ENCODE measurements around the gene MIS18BP1.

The MIS18BP1 gene

DNA sequence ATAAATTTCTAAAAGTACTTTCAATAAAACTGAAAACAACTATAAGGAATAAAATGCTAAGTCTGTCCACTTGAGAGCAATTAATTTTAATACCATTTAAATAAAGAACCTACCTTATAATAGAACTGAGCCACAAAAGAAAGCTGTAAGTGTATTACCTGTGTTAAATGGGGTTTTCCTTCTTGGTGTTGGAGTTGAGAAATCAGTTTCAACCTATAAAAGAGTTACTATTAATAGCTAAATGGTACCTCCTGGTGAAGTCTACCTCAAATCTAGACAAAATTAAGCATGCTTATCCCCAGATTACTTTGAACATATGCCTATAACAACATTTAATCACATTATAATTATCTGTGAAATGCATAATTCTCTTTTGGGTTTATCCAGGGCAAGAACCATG lies 48.8 kb downstream of the MIS18BP1 start:
- Histone ChIP-seq H3K4me1 (ENCODE audit: control insufficient read depth, insufficient read depth, low read length) (no peaks in the 10 kb centered on the region), H3K36me3 (ENCODE audit: control insufficient read depth, insufficient read depth, low read length) (no peaks in the 10 kb centered on the region), H3K4me3 (ENCODE audit: low read length) (no peak overlapping the region), H3K9me3 (ENCODE audit: control insufficient read depth, insufficient read depth, low read length) (no peaks in the 10 kb centered on the region), H3K27me3 (ENCODE audit: control insufficient read depth, insufficient read depth, low read length) (no peaks in the 10 kb centered on the region), H3K27ac (ENCODE audit: low read length) (no peak overlapping the region)
- DNase-seq (ENCODE audit: low read depth, low spot score) = no peak

DNA sequence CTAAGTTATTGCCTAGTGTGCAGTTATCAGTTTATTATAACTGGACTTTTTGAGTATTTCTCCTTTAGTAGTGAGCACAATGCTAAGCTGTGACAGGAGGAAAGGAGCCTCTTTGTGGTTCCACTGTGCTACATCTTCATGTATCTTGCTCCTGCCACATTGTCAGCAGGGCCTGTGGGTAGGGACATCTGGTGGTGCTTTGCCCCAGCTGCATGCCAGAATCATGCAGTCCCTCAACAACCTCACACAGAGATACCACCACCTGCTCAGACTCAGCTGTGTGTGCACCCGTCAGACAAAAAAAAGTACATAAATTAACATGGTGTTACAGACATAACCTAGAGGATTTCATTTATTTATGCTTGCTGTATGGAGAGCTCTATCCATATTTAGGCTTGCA lies 51.1 kb downstream of the MIS18BP1 start:
- WGBS (ENCODE audit: insufficient coverage, insufficient read length) = no CpG with 5 or more reads among the region's 1 CpG
- H3K27me3 ChIP-seq (ENCODE audit: control insufficient read depth, insufficient read depth, low read length) = no peaks in the 10 kb centered on the region
- no peaks in the 10 kb centered on the region for H3K9me3 ChIP-seq (ENCODE audit: control insufficient read depth, insufficient read depth, low read length)
- no peak for DNase-seq (ENCODE audit: low read depth, low spot score)
- no peak overlapping the region for H3K4me3 ChIP-seq (ENCODE audit: low read length)
- H3K27ac ChIP-seq (ENCODE audit: low read length) = no peak overlapping the region
- no peaks in the 10 kb centered on the region for H3K4me1 ChIP-seq (ENCODE audit: control insufficient read depth, insufficient read depth, low read length)
- no peaks in the 10 kb centered on the region for H3K36me3 ChIP-seq (ENCODE audit: control insufficient read depth, insufficient read depth, low read length)

DNA sequence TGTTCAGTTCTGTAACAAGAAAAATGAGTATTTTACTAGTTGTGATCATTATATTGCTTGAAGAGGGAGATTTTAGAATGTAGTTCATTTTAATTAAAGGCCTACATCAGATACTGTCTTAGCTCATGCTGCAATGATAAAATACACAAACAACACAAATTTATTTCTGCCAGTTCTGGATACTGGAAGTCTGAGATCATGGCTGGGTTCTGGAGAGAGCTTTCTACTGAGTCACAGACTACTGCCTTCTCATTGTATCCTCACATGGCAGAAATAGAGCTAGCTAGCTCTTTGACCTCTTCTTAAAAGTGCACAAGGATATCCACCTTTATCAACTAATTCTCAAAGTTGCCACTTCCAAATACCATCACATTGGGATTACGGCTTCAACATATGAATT lies 53.8 kb downstream of the MIS18BP1 start:
- Histone ChIP-seq H3K4me3 (ENCODE audit: low read length) (no peak overlapping the region), H3K9me3 (ENCODE audit: control insufficient read depth, insufficient read depth, low read length) (no peaks in the 10 kb centered on the region), H3K36me3 (ENCODE audit: control insufficient read depth, insufficient read depth, low read length) (no peaks in the 10 kb centered on the region), H3K27me3 (ENCODE audit: control insufficient read depth, insufficient read depth, low read length) (no peaks in the 10 kb centered on the region), H3K27ac (ENCODE audit: low read length) (no peak overlapping the region), H3K4me1 (ENCODE audit: control insufficient read depth, insufficient read depth, low read length) (no peaks in the 10 kb centered on the region)
- DNase-seq (ENCODE audit: low read depth, low spot score) = no peak
- WGBS (ENCODE audit: insufficient coverage, insufficient read length) = no CpG with 5 or more reads among the region's 1 CpG

DNA sequence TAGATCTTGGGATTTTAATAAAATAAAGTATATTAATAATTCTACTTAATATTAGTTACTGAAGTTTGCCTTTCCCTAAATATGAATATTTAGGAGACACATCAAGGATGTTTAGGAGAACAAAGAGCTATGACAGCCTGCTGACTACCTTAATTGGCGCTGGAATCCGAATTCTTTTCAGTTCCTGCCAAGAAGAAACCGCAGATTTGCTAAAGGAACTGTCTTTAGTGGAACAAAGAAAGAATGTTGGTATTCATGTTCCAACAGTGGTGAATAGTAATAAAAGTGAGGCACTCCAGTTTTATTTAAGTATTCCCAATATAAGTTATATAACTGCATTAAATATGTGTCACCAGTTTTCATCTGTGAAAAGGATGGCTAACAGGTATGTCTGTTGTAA lies 54.5 kb downstream of the MIS18BP1 start:
- H3K4me3 ChIP-seq (ENCODE audit: low read length) = no peak overlapping the region
- WGBS (ENCODE audit: insufficient coverage, insufficient read length) = no CpG with 5 or more reads among the region's 3 CpGs
- H3K36me3 ChIP-seq (ENCODE audit: control insufficient read depth, insufficient read depth, low read length) = no peaks in the 10 kb centered on the region
- no peak overlapping the region for H3K27ac ChIP-seq (ENCODE audit: low read length)
- no peaks in the 10 kb centered on the region for H3K27me3 ChIP-seq (ENCODE audit: control insufficient read depth, insufficient read depth, low read length)
- H3K4me1 ChIP-seq (ENCODE audit: control insufficient read depth, insufficient read depth, low read length) = no peaks in the 10 kb centered on the region
- DNase-seq (ENCODE audit: low read depth, low spot score) = no peak
- no peaks in the 10 kb centered on the region for H3K9me3 ChIP-seq (ENCODE audit: control insufficient read depth, insufficient read depth, low read length)

DNA sequence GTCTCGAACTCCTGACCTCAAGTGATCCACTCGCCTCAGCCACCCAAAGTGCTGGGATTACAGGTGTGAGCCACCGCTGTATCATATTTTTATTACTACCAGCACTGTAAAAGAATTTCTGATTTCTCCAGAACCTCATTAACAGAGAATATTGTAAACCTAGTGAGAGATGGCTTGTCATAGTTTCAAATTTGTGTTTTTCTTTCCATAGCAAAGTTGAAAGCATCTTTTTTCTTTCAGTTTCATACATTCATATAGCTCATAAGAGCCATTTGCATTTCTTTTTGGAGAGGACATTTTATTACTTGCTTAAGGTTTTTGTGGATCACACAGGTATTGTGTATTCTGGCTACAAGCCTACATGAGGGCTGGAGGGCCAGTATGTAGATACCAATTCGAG lies 58.0 kb downstream of the MIS18BP1 start:
- Histone ChIP-seq H3K9me3 (ENCODE audit: control insufficient read depth, insufficient read depth, low read length) (no peaks in the 10 kb centered on the region), H3K4me1 (ENCODE audit: control insufficient read depth, insufficient read depth, low read length) (no peaks in the 10 kb centered on the region), H3K27me3 (ENCODE audit: control insufficient read depth, insufficient read depth, low read length) (no peaks in the 10 kb centered on the region), H3K36me3 (ENCODE audit: control insufficient read depth, insufficient read depth, low read length) (no peaks in the 10 kb centered on the region), H3K4me3 (ENCODE audit: low read length) (no peak overlapping the region), H3K27ac (ENCODE audit: low read length) (no peak overlapping the region)
- WGBS (ENCODE audit: insufficient coverage, insufficient read length) = no CpG with 5 or more reads among the region's 4 CpGs
- DNase-seq (ENCODE audit: low read depth, low spot score) = no peak

DNA sequence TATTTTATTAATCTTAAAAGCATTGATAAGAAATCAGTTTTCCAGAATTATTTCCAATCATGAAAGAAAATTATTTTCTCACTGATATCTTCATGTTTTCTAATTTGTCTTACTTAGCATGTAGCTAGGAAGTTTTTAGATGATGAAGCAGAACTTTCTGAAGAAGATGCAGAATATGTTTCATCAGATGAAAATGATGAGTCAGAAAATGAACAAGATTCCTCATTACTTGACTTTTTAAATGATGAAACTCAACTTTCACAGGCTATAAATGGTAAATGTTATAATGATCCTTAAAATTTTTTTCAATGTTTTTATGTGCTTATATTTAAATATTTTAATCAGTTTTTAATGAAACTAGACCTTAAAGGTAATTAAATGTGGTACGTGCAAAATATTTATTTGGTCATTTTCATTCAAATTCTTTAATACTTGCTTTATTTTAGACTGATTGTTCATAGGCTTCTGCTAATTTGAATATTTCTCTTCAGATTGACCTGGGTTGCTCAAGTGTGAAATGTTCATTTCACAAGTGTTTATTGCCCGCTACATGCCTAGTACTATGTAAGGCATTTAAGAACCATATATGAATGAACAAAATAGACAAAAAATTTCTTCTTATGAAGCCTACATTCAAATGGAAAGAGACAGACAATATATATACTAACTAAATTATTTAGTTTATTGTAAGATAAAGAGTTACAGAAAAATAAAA lies 67.7 kb downstream of the MIS18BP1 start:
- H3K27ac ChIP-seq (ENCODE audit: low read length) = no peak overlapping the region
- WGBS (ENCODE audit: insufficient coverage, insufficient read length) = no CpG with 5 or more reads among the region's 2 CpGs
- no peak for DNase-seq (ENCODE audit: low read depth, low spot score)
- H3K27me3 ChIP-seq (ENCODE audit: control insufficient read depth, insufficient read depth, low read length) = no peaks in the 10 kb centered on the region
- no peaks in the 10 kb centered on the region for H3K36me3 ChIP-seq (ENCODE audit: control insufficient read depth, insufficient read depth, low read length)
- no peaks in the 10 kb centered on the region for H3K4me1 ChIP-seq (ENCODE audit: control insufficient read depth, insufficient read depth, low read length)
- H3K4me3 ChIP-seq (ENCODE audit: low read length) = no peak overlapping the region
- no peaks in the 10 kb centered on the region for H3K9me3 ChIP-seq (ENCODE audit: control insufficient read depth, insufficient read depth, low read length)

DNA sequence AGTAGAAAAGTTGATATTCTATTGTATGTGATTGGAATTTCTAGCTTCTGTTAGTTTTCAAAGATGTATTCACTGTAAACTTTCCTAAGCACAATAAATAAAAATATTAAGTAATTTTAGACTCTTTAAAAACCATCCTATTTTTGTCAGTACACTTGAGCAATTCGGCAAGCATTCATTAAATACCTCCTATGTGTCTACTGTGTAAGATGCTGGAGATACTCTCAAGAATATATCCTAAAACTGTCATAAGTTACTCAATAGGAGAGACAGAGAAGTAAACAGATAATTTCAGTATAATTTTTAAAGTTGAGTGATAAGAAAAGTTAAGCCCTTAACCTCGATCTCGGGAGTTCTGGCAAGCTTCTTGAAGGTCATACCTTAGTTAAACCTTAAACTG lies 71.2 kb downstream of the MIS18BP1 start:
- no peaks in the 10 kb centered on the region for H3K36me3 ChIP-seq (ENCODE audit: control insufficient read depth, insufficient read depth, low read length)
- no CpG with 5 or more reads among the region's 3 CpGs for WGBS (ENCODE audit: insufficient coverage, insufficient read length)

DNA sequence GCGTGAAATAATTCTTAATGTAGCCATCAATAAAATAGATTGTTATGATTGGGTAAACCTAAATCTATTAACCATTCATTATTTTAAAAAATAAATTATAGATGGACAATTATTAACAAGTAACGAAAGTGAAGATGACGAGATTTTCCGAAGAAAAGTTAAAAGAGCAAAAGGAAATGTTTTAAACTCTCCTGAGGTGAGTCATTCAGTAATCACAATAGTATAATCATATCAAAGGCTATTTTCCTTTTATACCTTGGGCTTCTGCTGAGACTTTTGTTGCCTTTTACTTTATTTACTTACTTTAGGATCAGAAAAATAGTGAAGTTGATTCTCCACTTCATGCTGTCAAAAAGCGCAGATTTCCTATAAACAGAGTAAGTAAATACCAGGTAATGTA lies 71.7 kb downstream of the MIS18BP1 start:
- H3K4me1 ChIP-seq (ENCODE audit: control insufficient read depth, insufficient read depth, low read length) = no peaks in the 10 kb centered on the region
- H3K27me3 ChIP-seq (ENCODE audit: control insufficient read depth, insufficient read depth, low read length) = no peaks in the 10 kb centered on the region
- WGBS (ENCODE audit: insufficient coverage, insufficient read length) = no CpG with 5 or more reads among the region's 5 CpGs
- H3K4me3 ChIP-seq (ENCODE audit: low read length) = no peak overlapping the region
- H3K36me3 ChIP-seq (ENCODE audit: control insufficient read depth, insufficient read depth, low read length) = no peaks in the 10 kb centered on the region
- no peak overlapping the region for H3K27ac ChIP-seq (ENCODE audit: low read length)
- no peaks in the 10 kb centered on the region for H3K9me3 ChIP-seq (ENCODE audit: control insufficient read depth, insufficient read depth, low read length)
- DNase-seq (ENCODE audit: low read depth, low spot score) = no peak

More for the DNA sequence above, 71.2 kb downstream of the MIS18BP1 start:
- Histone ChIP-seq H3K9me3 (ENCODE audit: control insufficient read depth, insufficient read depth, low read length) (no peaks in the 10 kb centered on the region), H3K4me1 (ENCODE audit: control insufficient read depth, insufficient read depth, low read length) (no peaks in the 10 kb centered on the region), H3K4me3 (ENCODE audit: low read length) (no peak overlapping the region), H3K27me3 (ENCODE audit: control insufficient read depth, insufficient read depth, low read length) (no peaks in the 10 kb centered on the region), H3K27ac (ENCODE audit: low read length) (no peak overlapping the region)
- DNase-seq (ENCODE audit: low read depth, low spot score) = no peak

DNA sequence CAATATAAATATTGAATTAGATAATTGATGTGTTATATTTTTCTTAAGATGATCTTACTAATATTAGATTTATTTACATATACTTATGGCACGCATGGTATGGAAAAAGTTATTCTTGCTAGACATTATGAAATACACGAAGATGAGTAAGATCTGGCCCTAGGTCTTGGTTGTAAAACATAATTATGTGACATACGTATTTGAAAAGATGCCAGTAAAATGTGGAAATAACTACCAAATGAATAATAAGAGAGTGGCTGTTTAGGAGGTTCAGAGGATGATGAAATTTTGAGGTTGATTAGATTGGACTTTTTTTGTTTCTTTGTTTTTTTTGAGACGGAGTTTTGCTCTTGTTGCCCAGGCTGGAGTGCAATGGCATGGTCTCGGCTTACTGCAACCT lies 75.9 kb downstream of the MIS18BP1 start:
- DNase-seq (ENCODE audit: low read depth, low spot score) = no peak
- Histone ChIP-seq H3K4me1 (ENCODE audit: control insufficient read depth, insufficient read depth, low read length) (no peaks in the 10 kb centered on the region), H3K36me3 (ENCODE audit: control insufficient read depth, insufficient read depth, low read length) (no peaks in the 10 kb centered on the region), H3K9me3 (ENCODE audit: control insufficient read depth, insufficient read depth, low read length) (no peaks in the 10 kb centered on the region), H3K27ac (ENCODE audit: low read length) (no peak overlapping the region), H3K27me3 (ENCODE audit: control insufficient read depth, insufficient read depth, low read length) (no peaks in the 10 kb centered on the region), H3K4me3 (ENCODE audit: low read length) (no peak overlapping the region)
- no CpG with 5 or more reads among the region's 5 CpGs for WGBS (ENCODE audit: insufficient coverage, insufficient read length)

DNA sequence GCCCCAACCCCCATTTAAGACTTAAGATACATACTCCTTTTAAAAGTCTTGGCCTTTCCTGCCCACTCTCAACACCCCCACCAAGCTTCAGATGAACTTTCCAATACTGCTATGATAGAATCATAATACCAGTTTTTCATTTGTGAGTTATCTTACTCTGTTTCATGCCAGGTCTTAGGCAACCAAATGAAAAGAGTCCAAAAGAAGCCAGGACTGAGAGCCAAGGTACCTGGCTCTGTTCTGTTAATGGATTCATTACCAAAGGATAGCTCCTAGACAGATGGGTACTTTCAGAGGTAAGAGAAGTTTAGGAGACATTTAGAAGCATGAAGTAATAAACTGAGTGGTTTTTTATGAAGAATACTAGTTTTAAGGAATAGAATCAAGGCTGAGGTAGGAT lies 83.1 kb downstream of the MIS18BP1 start:
- Histone ChIP-seq H3K27me3 (ENCODE audit: control insufficient read depth, insufficient read depth, low read length) (no peaks in the 10 kb centered on the region), H3K9me3 (ENCODE audit: control insufficient read depth, insufficient read depth, low read length) (no peaks in the 10 kb centered on the region), H3K4me1 (ENCODE audit: control insufficient read depth, insufficient read depth, low read length) (no peaks in the 10 kb centered on the region), H3K4me3 (ENCODE audit: low read length) (no peak overlapping the region), H3K27ac (ENCODE audit: low read length) (no peak overlapping the region), H3K36me3 (ENCODE audit: control insufficient read depth, insufficient read depth, low read length) (no peaks in the 10 kb centered on the region)
- DNase-seq (ENCODE audit: low read depth, low spot score) = no peak

DNA sequence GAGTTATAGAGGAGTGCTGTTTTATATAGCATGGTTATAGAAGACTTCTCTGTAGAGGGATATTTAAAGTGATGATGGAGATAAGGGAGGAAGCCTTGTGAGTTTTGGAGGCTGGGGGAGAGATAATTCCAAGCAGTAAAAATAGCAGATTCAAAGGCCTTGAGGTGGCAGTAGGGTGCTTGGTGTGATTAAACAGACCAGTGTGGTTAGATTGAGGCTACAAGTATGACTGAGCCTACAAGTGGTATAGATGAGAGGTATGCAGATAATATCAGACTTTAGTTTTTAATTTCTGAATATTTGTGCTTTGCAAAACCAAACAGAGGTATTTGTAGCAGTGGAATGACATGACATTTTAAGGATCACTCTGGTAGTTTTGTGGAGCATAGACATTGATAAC lies 96.9 kb downstream of the MIS18BP1 start:
- Histone ChIP-seq H3K36me3 (ENCODE audit: control insufficient read depth, insufficient read depth, low read length) (no peaks in the 10 kb centered on the region), H3K9me3 (ENCODE audit: control insufficient read depth, insufficient read depth, low read length) (no peaks in the 10 kb centered on the region)
- no peak for DNase-seq (ENCODE audit: low read depth, low spot score)

More for the DNA sequence above, 96.9 kb downstream of the MIS18BP1 start:
- H3K4me3 ChIP-seq (ENCODE audit: low read length) = no peak overlapping the region
- no peaks in the 10 kb centered on the region for H3K27me3 ChIP-seq (ENCODE audit: control insufficient read depth, insufficient read depth, low read length)
- no peaks in the 10 kb centered on the region for H3K4me1 ChIP-seq (ENCODE audit: control insufficient read depth, insufficient read depth, low read length)
- no peak overlapping the region for H3K27ac ChIP-seq (ENCODE audit: low read length)
